Loucy (cell line): ENCODE results near the gene PDE5A.

Experiments
- H2AFZ ChIP-seq: fragments of 200-600 bp; sonication (generic); 2 replicates; pipeline ENCODE4 v1.6.0; 2016; ENCODE audit warnings: antibody characterized with exemption, mild to moderate bottlenecking, low read length, moderate library complexity
- H3F3A ChIP-seq: fragments of 200-600 bp; 2 replicates; pipeline ENCODE4 v1.6.0; 2016; ENCODE audit warnings: antibody characterized with exemption, low read depth, mild to moderate bottlenecking
- H3K27me3 ChIP-seq: fragments of 200-600 bp; sonication (generic); 2 replicates; pipeline ENCODE4 v1.6.1; 2014; ENCODE audit warnings: low read length, mild to moderate bottlenecking; ENCODE audit not compliant: insufficient read depth, poor library complexity, severe bottlenecking
- H3K36me3 ChIP-seq: fragments of 200-600 bp; sonication (generic); 2 replicates; pipeline ENCODE4 v1.6.1; 2016; ENCODE audit warnings: low read length; ENCODE audit not compliant: insufficient read depth
- H3K4me1 ChIP-seq: fragments of 200-600 bp; sonication (generic); 2 replicates; pipeline ENCODE4 v1.5.1; 2014; ENCODE audit warnings: low read length, mild to moderate bottlenecking; ENCODE audit not compliant: insufficient read depth, poor library complexity, severe bottlenecking
- H3K4me2 ChIP-seq: fragments of 200-600 bp; sonication (generic); 2 replicates; pipeline ENCODE4 v1.6.0; 2014; ENCODE audit warnings: antibody characterized with exemption, low read length, low read depth, mild to moderate bottlenecking; ENCODE audit not compliant: poor library complexity, severe bottlenecking
- H3K4me3 ChIP-seq: fragments of 200-600 bp; sonication (generic); 2 replicates; pipeline ENCODE4 v1.5.1; 2014; ENCODE audit warnings: low read length, mild to moderate bottlenecking, mixed read lengths; ENCODE audit not compliant: poor library complexity, severe bottlenecking
- H3K79me2 ChIP-seq: fragments of 200-600 bp; sonication (generic); 2 replicates; pipeline ENCODE4 v1.6.1; 2014; ENCODE audit warnings: low read length; ENCODE audit not compliant: insufficient read depth
- H3K9ac ChIP-seq: fragments of 200-600 bp; sonication (generic); 2 replicates; pipeline ENCODE4 v1.6.0; 2014; ENCODE audit warnings: mild to moderate bottlenecking, low read depth, low read length, moderate library complexity; ENCODE audit not compliant: poor library complexity, severe bottlenecking
- H3K9me2 ChIP-seq: fragments of 200-600 bp; sonication (generic); replicated peaks from 2 replicates; pipeline ENCODE4 v1.6.1; 2016; ENCODE audit warnings: low read depth, low read length, mixed read lengths
- H3K9me3 ChIP-seq: fragments of 200-600 bp; sonication (generic); 2 replicates; pipeline ENCODE4 v1.6.1; 2014; ENCODE audit warnings: mild to moderate bottlenecking, antibody characterized with exemption, low read length, low read depth; ENCODE audit not compliant: insufficient read depth
- H4K20me1 ChIP-seq: fragments of 200-600 bp; sonication (generic); 2 replicates; pipeline ENCODE4 v1.6.0; 2014; ENCODE audit warnings: antibody characterized with exemption, low read length, mild to moderate bottlenecking; ENCODE audit not compliant: insufficient read depth, poor library complexity, severe bottlenecking
- CTCF ChIP-seq: fragments of 200-600 bp; sonication (generic); conservative IDR thresholded peaks from 2 replicates; pipeline ENCODE4 v1.5.1; 2014; ENCODE audit warnings: mild to moderate bottlenecking, antibody characterized with exemption, low read length
- EZH2phosphoT487 ChIP-seq: fragments of 200-600 bp; IDR thresholded peaks from 2 replicates; pipeline ENCODE4 v1.6.1; 2018; ENCODE audit warnings: antibody characterized with exemption, mild to moderate bottlenecking, moderate library complexity, borderline replicate concordance

Gene PDE5A

GRCh38 chr4:119672938-119673337 is 44.3 kb upstream of the PDE5A start:
- Histone ChIP-seq H3K27me3 (no peaks in the 10 kb centered on the region), H3K4me1 (no peaks in the 10 kb centered on the region)

GRCh38 chr4:119672086-119672485 is 43.5 kb upstream of the PDE5A start:
- Histone ChIP-seq H3K4me2 (no peak overlapping the region), H3K4me1 (no peaks in the 10 kb centered on the region), H3K9me3 (no peaks in the 10 kb centered on the region), H3K27me3 (no peaks in the 10 kb centered on the region), H3F3A (no peaks in the 10 kb centered on the region), H3K79me2 (no peaks in the 10 kb centered on the region), H3K36me3 (no peaks in the 10 kb centered on the region), H3K9ac (no peak overlapping the region), H3K9me2 (no peaks in the 10 kb centered on the region), H2AFZ (no peak overlapping the region), H3K4me3 (no peak overlapping the region), H4K20me1 (no peaks in the 10 kb centered on the region)
- TF ChIP-seq EZH2phosphoT487, result no peak
- TF ChIP-seq CTCF, result no peak

More at GRCh38 chr4:119672938-119673337, 44.3 kb upstream of the PDE5A start:
- no peak overlapping the region for H3K4me3 ChIP-seq
- no peaks in the 10 kb centered on the region for H3K9me3 ChIP-seq
- TF ChIP-seq EZH2phosphoT487, result no peak
- no peak for TF ChIP-seq CTCF
- no peak overlapping the region for H3K9ac ChIP-seq
- H3K4me2 ChIP-seq, result no peak overlapping the region
- no peak overlapping the region for H2AFZ ChIP-seq
- no peaks in the 10 kb centered on the region for H4K20me1 ChIP-seq
- no peaks in the 10 kb centered on the region for H3K36me3 ChIP-seq
- H3F3A ChIP-seq, result no peaks in the 10 kb centered on the region
- H3K79me2 ChIP-seq, result no peaks in the 10 kb centered on the region
- H3K9me2 ChIP-seq, result no peaks in the 10 kb centered on the region

- no peak overlapping the region for H3K4me2 ChIP-seq
- no peaks in the 10 kb centered on the region for H3K9me3 ChIP-seq
- H3K4me3 ChIP-seq, result no peak overlapping the region
- no peaks in the 10 kb centered on the region for H3K36me3 ChIP-seq
- H3K9ac ChIP-seq, result no peak overlapping the region
- no peaks in the 10 kb centered on the region for H3K4me1 ChIP-seq
- no peaks in the 10 kb centered on the region for H4K20me1 ChIP-seq
- H3K79me2 ChIP-seq, result no peaks in the 10 kb centered on the region
- no peaks in the 10 kb centered on the region for H3K9me2 ChIP-seq
- no peaks in the 10 kb centered on the region for H3K27me3 ChIP-seq
- no peak overlapping the region for H2AFZ ChIP-seq
- TF ChIP-seq CTCF (no peak), EZH2phosphoT487 (no peak)
- no peaks in the 10 kb centered on the region for H3F3A ChIP-seq
Measured at GRCh38 chr4:119671205-119671604, 42.6 kb upstream of the PDE5A start.
